Measurements from ENCODE around the gene ADARB2.

The ADARB2 gene

GRCh38 chr10:1185911-1186682 lies 551.2 kb downstream of the ADARB2 start:
- no peak overlapping the region for H3K4me3 ChIP-seq (ENCODE audit: low read length)
- no peak for TF ChIP-seq ZNF274 (IDR thresholded peaks at IDR 0.05; ENCODE audit: low read depth, low read length)

GRCh38 chr10:1184541-1185430 lies 552.5 kb downstream of the ADARB2 start:
- no peak overlapping the region for H3K4me3 ChIP-seq (ENCODE audit: low read length)
- TF ChIP-seq ZNF274 (IDR thresholded peaks at IDR 0.05; ENCODE audit: low read depth, low read length), result no peak

GRCh38 chr10:1183701-1184100 lies 553.6 kb downstream of the ADARB2 start:
- no peak for TF ChIP-seq ZNF274 (IDR thresholded peaks at IDR 0.05; ENCODE audit: low read depth, low read length)
- no peak overlapping the region for H3K4me3 ChIP-seq (ENCODE audit: low read length)

GRCh38 chr10:1183033-1183396 lies 554.3 kb downstream of the ADARB2 start:
- no peak overlapping the region for H3K4me3 ChIP-seq (ENCODE audit: low read length)
- TF ChIP-seq ZNF274 (IDR thresholded peaks at IDR 0.05; ENCODE audit: low read depth, low read length), result no peak

- TF ChIP-seq ZNF274 (IDR thresholded peaks at IDR 0.05; ENCODE audit: low read depth, low read length), result no peak
- no peak overlapping the region for H3K4me3 ChIP-seq (ENCODE audit: low read length)
Measured at GRCh38 chr10:1182280-1183032, 554.9 kb downstream of the ADARB2 start.

GRCh38 chr10:1180836-1181235 lies 556.5 kb downstream of the ADARB2 start:
- H3K4me3 ChIP-seq (ENCODE audit: low read length), result no peak overlapping the region
- TF ChIP-seq ZNF274 (IDR thresholded peaks at IDR 0.05; ENCODE audit: low read depth, low read length), result no peak

GRCh38 chr10:1180071-1180730 lies 557.1 kb downstream of the ADARB2 start:
- TF ChIP-seq ZNF274 (IDR thresholded peaks at IDR 0.05; ENCODE audit: low read depth, low read length), result no peak
- H3K4me3 ChIP-seq (ENCODE audit: low read length), result no peak overlapping the region

GRCh38 chr10:1179346-1180070 lies 557.8 kb downstream of the ADARB2 start:
- no peak for TF ChIP-seq ZNF274 (IDR thresholded peaks at IDR 0.05; ENCODE audit: low read depth, low read length)
- no peak overlapping the region for H3K4me3 ChIP-seq (ENCODE audit: low read length)

- no peak for TF ChIP-seq ZNF274 (IDR thresholded peaks at IDR 0.05; ENCODE audit: low read depth, low read length)
- no peak overlapping the region for H3K4me3 ChIP-seq (ENCODE audit: low read length)
Measured at GRCh38 chr10:1178506-1178905, 558.8 kb downstream of the ADARB2 start.

- H3K4me3 ChIP-seq (ENCODE audit: low read length), result no peak overlapping the region
- no peak for TF ChIP-seq ZNF274 (IDR thresholded peaks at IDR 0.05; ENCODE audit: low read depth, low read length)
Measured at GRCh38 chr10:1177936-1178335, 559.4 kb downstream of the ADARB2 start.

GRCh38 chr10:1175956-1176565 lies 561.3 kb downstream of the ADARB2 start:
- TF ChIP-seq ZNF274 (IDR thresholded peaks at IDR 0.05; ENCODE audit: low read depth, low read length), result no peak
- H3K4me3 ChIP-seq (ENCODE audit: low read length), result no peak overlapping the region

- TF ChIP-seq ZNF274 (IDR thresholded peaks at IDR 0.05; ENCODE audit: low read depth, low read length), result no peak
- H3K4me3 ChIP-seq (ENCODE audit: low read length), result no peak overlapping the region
Measured at GRCh38 chr10:1174022-1174421, 563.3 kb downstream of the ADARB2 start.

- no peak overlapping the region for H3K4me3 ChIP-seq (ENCODE audit: low read length)
- no peak for TF ChIP-seq ZNF274 (IDR thresholded peaks at IDR 0.05; ENCODE audit: low read depth, low read length)
Measured at GRCh38 chr10:1173091-1173490, 564.2 kb downstream of the ADARB2 start.
